A204.1 (cell line): ENCODE results near the gene NELL2.
"Not testable (repeated sequence)": the region's sequence is repeated elsewhere in the genome, so short reads cannot be mapped to it uniquely, and the experiment has no call there.

Experiments
- FAIRE-seq: peaks from 2 replicates; lab custom pipeline; 2012; peaks lifted over from hg19 to GRCh38; lab: Jason Lieb, UNC

The NELL2 gene

GRCh38 chr12:44847888-44848702, 28.0 kb downstream of the NELL2 start:
- no peak for FAIRE-seq

GRCh38 chr12:44847403-44847802, 28.7 kb downstream of the NELL2 start:
- FAIRE-seq: no peak

- no peak for FAIRE-seq
Measured at GRCh38 chr12:44846826-44847225, 29.3 kb downstream of the NELL2 start.

- no peak for FAIRE-seq
Measured at GRCh38 chr12:44842669-44843068, 33.4 kb downstream of the NELL2 start.

GRCh38 chr12:44839785-44840184, 36.3 kb downstream of the NELL2 start:
- FAIRE-seq: no peak

GRCh38 chr12:44837114-44837755, 38.9 kb downstream of the NELL2 start:
- FAIRE-seq: no peak

- FAIRE-seq: no peak
Measured at GRCh38 chr12:44835641-44836379, 40.3 kb downstream of the NELL2 start.

GRCh38 chr12:44834996-44835395, 41.1 kb downstream of the NELL2 start:
- not testable (repeated sequence) for FAIRE-seq

GRCh38 chr12:44833561-44833960, 42.6 kb downstream of the NELL2 start:
- FAIRE-seq: no peak

- FAIRE-seq: no peak
Measured at GRCh38 chr12:44830566-44831055, 45.5 kb downstream of the NELL2 start.

GRCh38 chr12:44829045-44829444, 47.1 kb downstream of the NELL2 start:
- no peak for FAIRE-seq

GRCh38 chr12:44827832-44828438, 48.2 kb downstream of the NELL2 start:
- no peak for FAIRE-seq

GRCh38 chr12:44821702-44822101, 54.4 kb downstream of the NELL2 start:
- FAIRE-seq: not testable (repeated sequence)

GRCh38 chr12:44819884-44820283, 56.2 kb downstream of the NELL2 start:
- no peak for FAIRE-seq

GRCh38 chr12:44817687-44818086, 58.4 kb downstream of the NELL2 start:
- FAIRE-seq: no peak

- FAIRE-seq: no peak
Measured at GRCh38 chr12:44816446-44817017, 59.6 kb downstream of the NELL2 start.

- FAIRE-seq: no peak
Measured at GRCh38 chr12:44812062-44812461, 64.1 kb downstream of the NELL2 start.

GRCh38 chr12:44804068-44804467, 72.0 kb downstream of the NELL2 start:
- no peak for FAIRE-seq

- FAIRE-seq: no peak
Measured at GRCh38 chr12:44795970-44796369, 80.1 kb downstream of the NELL2 start.

- no peak for FAIRE-seq
Measured at GRCh38 chr12:44788731-44789130, 87.4 kb downstream of the NELL2 start.

GRCh38 chr12:44780221-44780790, 95.8 kb downstream of the NELL2 start:
- FAIRE-seq: no peak

GRCh38 chr12:44779766-44780165, 96.3 kb downstream of the NELL2 start:
- FAIRE-seq: no peak
